ENCODE measurements around the gene TSACC.

Gene TSACC

GRCh38 chr1:156372265-156372586 lies 33.9 kb downstream of the TSACC start:
- Histone ChIP-seq H3K4me3 (ENCODE audit: low read depth in 1 of 5, low read length in 5 of 5) (no peak overlapping the region), H3K9ac (ENCODE audit: low read length in 5 of 5) (no peak overlapping the region), H3K27ac (ENCODE audit: low read depth, low read length) (no peak overlapping the region), H3K4me1 (ENCODE audit: control insufficient read depth in 5 of 5, insufficient read depth in 5 of 5, low read length in 5 of 5) (peaks cover 0 to 25% (median 21%) of the 10 kb centered on the region in 5 donors), H3K27me3 (ENCODE audit: control insufficient read depth in 5 of 5, insufficient read depth in 4 of 5, low read length in 5 of 5) (peaks cover 0 to 15% (median 12%) of the 10 kb centered on the region in 5 donors), H3K36me3 (ENCODE audit: control insufficient read depth in 5 of 5, insufficient read depth in 5 of 5, low read length in 5 of 5) (no peaks in the 10 kb centered on the region), H3K9me3 (ENCODE audit: control insufficient read depth in 5 of 5, low read length in 5 of 5) (no peaks in the 10 kb centered on the region)

- Histone ChIP-seq H3K4me3 (ENCODE audit: low read depth in 1 of 5, low read length in 5 of 5) (no peak overlapping the region), H3K9me3 (ENCODE audit: control insufficient read depth in 5 of 5, low read length in 5 of 5) (no peaks in the 10 kb centered on the region), H3K9ac (ENCODE audit: low read length in 5 of 5) (no peak overlapping the region), H3K4me1 (ENCODE audit: control insufficient read depth in 5 of 5, insufficient read depth in 5 of 5, low read length in 5 of 5) (peaks cover 0 to 25% (median 21%) of the 10 kb centered on the region in 5 donors), H3K27me3 (ENCODE audit: control insufficient read depth in 5 of 5, insufficient read depth in 4 of 5, low read length in 5 of 5) (peaks cover 0 to 15% (median 8%) of the 10 kb centered on the region in 5 donors), H3K27ac (ENCODE audit: low read depth, low read length) (no peak overlapping the region), H3K36me3 (ENCODE audit: control insufficient read depth in 5 of 5, insufficient read depth in 5 of 5, low read length in 5 of 5) (no peaks in the 10 kb centered on the region)
These were observed 34.5 kb downstream of the TSACC start for GRCh38 chr1:156372876-156373275.

- Histone ChIP-seq H3K27me3 (ENCODE audit: control insufficient read depth in 5 of 5, insufficient read depth in 4 of 5, low read length in 5 of 5) (peaks cover 0 to 15% (median 6%) of the 10 kb centered on the region in 5 donors), H3K4me3 (ENCODE audit: low read depth in 1 of 5, low read length in 5 of 5) (no peak overlapping the region), H3K9ac (ENCODE audit: low read length in 5 of 5) (no peak overlapping the region), H3K9me3 (ENCODE audit: control insufficient read depth in 5 of 5, low read length in 5 of 5) (no peaks in the 10 kb centered on the region), H3K36me3 (ENCODE audit: control insufficient read depth in 5 of 5, insufficient read depth in 5 of 5, low read length in 5 of 5) (no peaks in the 10 kb centered on the region), H3K4me1 (ENCODE audit: control insufficient read depth in 5 of 5, insufficient read depth in 5 of 5, low read length in 5 of 5) (peaks cover 0 to 25% (median 21%) of the 10 kb centered on the region in 5 donors), H3K27ac (ENCODE audit: low read depth, low read length) (no peak overlapping the region)
These were observed 35.2 kb downstream of the TSACC start for GRCh38 chr1:156373546-156373945.

GRCh38 chr1:156376146-156376545 lies 37.8 kb downstream of the TSACC start:
- Histone ChIP-seq H3K4me3 (ENCODE audit: low read depth in 1 of 5, low read length in 5 of 5) (no peak overlapping the region), H3K27ac (ENCODE audit: low read depth, low read length) (no peak overlapping the region), H3K4me1 (ENCODE audit: control insufficient read depth in 5 of 5, insufficient read depth in 5 of 5, low read length in 5 of 5) (peaks cover 0 to 16% (median 10%) of the 10 kb centered on the region in 5 donors), H3K9me3 (ENCODE audit: control insufficient read depth in 5 of 5, low read length in 5 of 5) (no peaks in the 10 kb centered on the region), H3K9ac (ENCODE audit: low read length in 5 of 5) (no peak overlapping the region), H3K27me3 (ENCODE audit: control insufficient read depth in 5 of 5, insufficient read depth in 4 of 5, low read length in 5 of 5) (peaks cover 0 to 4% (median 0%) of the 10 kb centered on the region in 5 donors), H3K36me3 (ENCODE audit: control insufficient read depth in 5 of 5, insufficient read depth in 5 of 5, low read length in 5 of 5) (no peaks in the 10 kb centered on the region)

GRCh38 chr1:156376958-156377919 lies 38.9 kb downstream of the TSACC start:
- Histone ChIP-seq H3K4me3 (ENCODE audit: low read depth in 1 of 5, low read length in 5 of 5) (no peak overlapping the region), H3K27me3 (ENCODE audit: control insufficient read depth in 5 of 5, insufficient read depth in 4 of 5, low read length in 5 of 5) (peaks cover 0 to 4% (median 0%) of the 10 kb centered on the region in 5 donors), H3K4me1 (ENCODE audit: control insufficient read depth in 5 of 5, insufficient read depth in 5 of 5, low read length in 5 of 5) (peaks cover 0 to 5% (median 0%) of the 10 kb centered on the region in 5 donors), H3K9ac (ENCODE audit: low read length in 5 of 5) (no peak overlapping the region), H3K9me3 (ENCODE audit: control insufficient read depth in 5 of 5, low read length in 5 of 5) (no peaks in the 10 kb centered on the region), H3K27ac (ENCODE audit: low read depth, low read length) (no peak overlapping the region), H3K36me3 (ENCODE audit: control insufficient read depth in 5 of 5, insufficient read depth in 5 of 5, low read length in 5 of 5) (no peaks in the 10 kb centered on the region)

GRCh38 chr1:156378557-156378956 lies 40.2 kb downstream of the TSACC start:
- H3K4me3 ChIP-seq (ENCODE audit: low read depth in 1 of 5, low read length in 5 of 5), result no peak overlapping the region
- peaks cover 0 to 5% (median 0%) of the 10 kb centered on the region in 5 donors for H3K4me1 ChIP-seq (ENCODE audit: control insufficient read depth in 5 of 5, insufficient read depth in 5 of 5, low read length in 5 of 5)
- H3K9ac ChIP-seq (ENCODE audit: low read length in 5 of 5), result no peak overlapping the region
- no peaks in the 10 kb centered on the region for H3K36me3 ChIP-seq (ENCODE audit: control insufficient read depth in 5 of 5, insufficient read depth in 5 of 5, low read length in 5 of 5)
- H3K27ac ChIP-seq (ENCODE audit: low read depth, low read length), result no peak overlapping the region
- peaks cover 0 to 3% (median 0%) of the 10 kb centered on the region in 5 donors for H3K27me3 ChIP-seq (ENCODE audit: control insufficient read depth in 5 of 5, insufficient read depth in 4 of 5, low read length in 5 of 5)
- no peaks in the 10 kb centered on the region for H3K9me3 ChIP-seq (ENCODE audit: control insufficient read depth in 5 of 5, low read length in 5 of 5)

GRCh38 chr1:156379420-156380165 lies 41.3 kb downstream of the TSACC start:
- Histone ChIP-seq H3K36me3 (ENCODE audit: control insufficient read depth in 5 of 5, insufficient read depth in 5 of 5, low read length in 5 of 5) (no peaks in the 10 kb centered on the region), H3K9ac (ENCODE audit: low read length in 5 of 5) (no peak overlapping the region), H3K4me3 (ENCODE audit: low read depth in 1 of 5, low read length in 5 of 5) (no peak overlapping the region), H3K27me3 (ENCODE audit: control insufficient read depth in 5 of 5, insufficient read depth in 4 of 5, low read length in 5 of 5) (no peaks in the 10 kb centered on the region), H3K9me3 (ENCODE audit: control insufficient read depth in 5 of 5, low read length in 5 of 5) (no peaks in the 10 kb centered on the region), H3K4me1 (ENCODE audit: control insufficient read depth in 5 of 5, insufficient read depth in 5 of 5, low read length in 5 of 5) (peaks cover 0 to 5% (median 0%) of the 10 kb centered on the region in 5 donors), H3K27ac (ENCODE audit: low read depth, low read length) (no peak overlapping the region)

- H3K27me3 ChIP-seq (ENCODE audit: control insufficient read depth in 5 of 5, insufficient read depth in 4 of 5, low read length in 5 of 5), result peaks cover 4 to 12% (median 10%) of the 10 kb centered on the region in 5 donors
- no peaks in the 10 kb centered on the region for H3K36me3 ChIP-seq (ENCODE audit: control insufficient read depth in 5 of 5, insufficient read depth in 5 of 5, low read length in 5 of 5)
- no peak overlapping the region for H3K27ac ChIP-seq (ENCODE audit: low read depth, low read length)
- H3K4me1 ChIP-seq (ENCODE audit: control insufficient read depth in 5 of 5, insufficient read depth in 5 of 5, low read length in 5 of 5), result peaks cover 0 to 2% (median 0%) of the 10 kb centered on the region in 5 donors
- no peak overlapping the region for H3K4me3 ChIP-seq (ENCODE audit: low read depth in 1 of 5, low read length in 5 of 5)
- H3K9ac ChIP-seq (ENCODE audit: low read length in 5 of 5), result no peak overlapping the region
- no peaks in the 10 kb centered on the region for H3K9me3 ChIP-seq (ENCODE audit: control insufficient read depth in 5 of 5, low read length in 5 of 5)
These were observed 44.2 kb downstream of the TSACC start for GRCh38 chr1:156382561-156382960.

- Histone ChIP-seq H3K4me1 (ENCODE audit: control insufficient read depth in 5 of 5, insufficient read depth in 5 of 5, low read length in 5 of 5) (peaks cover 0 to 6% (median 0%) of the 10 kb centered on the region in 5 donors), H3K27ac (ENCODE audit: low read depth, low read length) (no peak overlapping the region), H3K4me3 (ENCODE audit: low read depth in 1 of 5, low read length in 5 of 5) (no peak overlapping the region), H3K36me3 (ENCODE audit: control insufficient read depth in 5 of 5, insufficient read depth in 5 of 5, low read length in 5 of 5) (no peaks in the 10 kb centered on the region), H3K9ac (ENCODE audit: low read length in 5 of 5) (no peak overlapping the region), H3K9me3 (ENCODE audit: control insufficient read depth in 5 of 5, low read length in 5 of 5) (no peaks in the 10 kb centered on the region), H3K27me3 (ENCODE audit: control insufficient read depth in 5 of 5, insufficient read depth in 4 of 5, low read length in 5 of 5) (peaks cover 9 to 17% (median 14%) of the 10 kb centered on the region in 5 donors)
These were observed 44.7 kb downstream of the TSACC start for GRCh38 chr1:156383023-156383422.

GRCh38 chr1:156384007-156384406 lies 45.7 kb downstream of the TSACC start:
- H3K4me1 ChIP-seq (ENCODE audit: control insufficient read depth in 5 of 5, insufficient read depth in 5 of 5, low read length in 5 of 5), result peaks cover 0 to 12% (median 3%) of the 10 kb centered on the region in 5 donors
- H3K27me3 ChIP-seq (ENCODE audit: control insufficient read depth in 5 of 5, insufficient read depth in 4 of 5, low read length in 5 of 5), result peaks cover 16 to 23% (median 21%) of the 10 kb centered on the region in 5 donors
- H3K36me3 ChIP-seq (ENCODE audit: control insufficient read depth in 5 of 5, insufficient read depth in 5 of 5, low read length in 5 of 5), result no peaks in the 10 kb centered on the region
- no peak overlapping the region for H3K4me3 ChIP-seq (ENCODE audit: low read depth in 1 of 5, low read length in 5 of 5)
- H3K9ac ChIP-seq (ENCODE audit: low read length in 5 of 5), result no peak overlapping the region
- no peak overlapping the region for H3K27ac ChIP-seq (ENCODE audit: low read depth, low read length)
- H3K9me3 ChIP-seq (ENCODE audit: control insufficient read depth in 5 of 5, low read length in 5 of 5), result no peaks in the 10 kb centered on the region
